SK-N-SH treated with all-trans-retinoic acid at 6 μM for 48 hours (cell line): Measurements from ENCODE around the gene SYDE1.

Experiments
- ATAC-seq: fragments of 200-7000 bp; cut with Tn5 transposase; 3 replicates; pipeline ENCODE4 v1.9.1; 2020; ENCODE audit warnings: mild to moderate bottlenecking, moderate library complexity
- ARNTL ChIP-seq: fragments of 450-650 bp; formaldehyde crosslinking; IDR thresholded peaks from 2 replicates; pipeline ENCODE4 v1.5.0; 2020; ENCODE audit warnings: low read depth, mild to moderate bottlenecking, moderate library complexity, borderline replicate concordance
- CSDC2 ChIP-seq: fragments of 250-450 bp; sonication (Bioruptor Pico); IDR thresholded peaks from 2 replicates; pipeline ENCODE4 v1.5.0; 2020; ENCODE audit warnings: mild to moderate bottlenecking, moderate library complexity
- ESRRG ChIP-seq: fragments of 250-450 bp; sonication (Bioruptor Pico); IDR thresholded peaks from 2 replicates; pipeline ENCODE4 v1.6.1; 2021; ENCODE audit warnings: mild to moderate bottlenecking
- GLIS3 ChIP-seq: fragments of 250-450 bp; sonication (Bioruptor Pico); IDR thresholded peaks from 2 replicates; pipeline ENCODE4 v1.5.0; 2020; ENCODE audit warnings: mild to moderate bottlenecking, moderate library complexity
- ISL1 ChIP-seq: fragments of 250-450 bp; sonication (Bioruptor Pico); IDR thresholded peaks from 2 replicates; pipeline ENCODE4 v2.1.2; 2022; ENCODE audit warnings: mild to moderate bottlenecking, moderate library complexity
- OSR1 ChIP-seq: fragments of 250-450 bp; sonication (Bioruptor Pico); IDR thresholded peaks from 2 replicates; pipeline ENCODE4 v1.8.0; 2022; ENCODE audit warnings: moderate library complexity, mild to moderate bottlenecking, inconsistent platforms
- PATZ1 ChIP-seq: fragments of 250-450 bp; sonication (Bioruptor Pico); IDR thresholded peaks from 2 replicates; pipeline ENCODE4 v1.8.0; 2020; ENCODE audit warnings: mild to moderate bottlenecking, moderate library complexity, borderline replicate concordance
- RARB ChIP-seq: fragments of 250-450 bp; sonication (Bioruptor Pico); IDR thresholded peaks from 2 replicates; pipeline ENCODE4 v1.8.0; 2021; ENCODE audit warnings: mild to moderate bottlenecking, moderate library complexity
- TCF4 ChIP-seq: fragments of 250-450 bp; sonication (Bioruptor Pico); IDR thresholded peaks from 2 replicates; pipeline ENCODE4 v1.8.0; 2021; ENCODE audit warnings: mild to moderate bottlenecking, moderate library complexity, borderline replicate concordance
- TOX ChIP-seq: fragments of 250-450 bp; sonication (Bioruptor Pico); IDR thresholded peaks from 2 replicates; pipeline ENCODE4 v1.8.0; 2021; ENCODE audit warnings: mild to moderate bottlenecking, moderate library complexity, borderline replicate concordance
- TSHZ2 ChIP-seq: fragments of 250-450 bp; sonication (Bioruptor Pico); IDR thresholded peaks from 2 replicates; pipeline ENCODE4 v1.5.0; 2020; ENCODE audit warnings: mild to moderate bottlenecking, moderate library complexity
- ZC3H10 ChIP-seq: fragments of 250-450 bp; sonication (Bioruptor Pico); IDR thresholded peaks from 2 replicates; pipeline ENCODE4 v1.5.1; 2021; ENCODE audit warnings: mild to moderate bottlenecking, moderate library complexity
- ZFP30 ChIP-seq: fragments of 450-650 bp; formaldehyde crosslinking; IDR thresholded peaks from 2 replicates; pipeline ENCODE4 v1.5.0; 2022; ENCODE audit warnings: mild to moderate bottlenecking, moderate library complexity
- ZNF565 ChIP-seq: fragments of 450-650 bp; formaldehyde crosslinking; conservative IDR thresholded peaks from 2 replicates; pipeline ENCODE4 v1.5.0; 2020; ENCODE audit warnings: low read depth, mild to moderate bottlenecking, moderate library complexity
- ZNF70 ChIP-seq: fragments of 450-650 bp; formaldehyde crosslinking; IDR thresholded peaks from 2 replicates; pipeline ENCODE4 v1.5.0; 2020; ENCODE audit warnings: mild to moderate bottlenecking, moderate library complexity
- TF ChIP-seq, protein P1 (sequence below): fragments of 250-450 bp; sonication (Bioruptor Pico); IDR thresholded peaks from 2 replicates; pipeline ENCODE4 v1.5.1; 2020; ENCODE audit warnings: low read depth, mild to moderate bottlenecking, moderate library complexity
- TF ChIP-seq, protein P2 (sequence below): fragments of 250-450 bp; sonication (Bioruptor Pico); IDR thresholded peaks from 2 replicates; pipeline ENCODE4 v1.5.1; 2021; ENCODE audit warnings: mild to moderate bottlenecking, moderate library complexity

SYDE1 gene

GRCh38 chr19:15118248-15118647 is 11.0 kb downstream of the SYDE1 start:
- ATAC-seq = no peak
- TF ChIP-seq ZNF70 (CRISPR knock-in tag) (no peak), ARNTL (CRISPR knock-in tag) (no peak), RARB (CRISPR knock-in tag) (no peak), OSR1 (CRISPR knock-in tag) (no peak), TCF4 (CRISPR knock-in tag) (no peak), ZC3H10 (CRISPR knock-in tag) (no peak), ESRRG (no peak), ISL1 (no peak), TSHZ2 (CRISPR knock-in tag) (no peak), GLIS3 (CRISPR knock-in tag) (no peak), TOX (CRISPR knock-in tag) (no peak), PATZ1 (CRISPR knock-in tag) (no peak), ZNF565 (CRISPR knock-in tag) (no peak), ZFP30 (CRISPR knock-in tag) (no peak)
- TF ChIP-seq, protein P1, sequence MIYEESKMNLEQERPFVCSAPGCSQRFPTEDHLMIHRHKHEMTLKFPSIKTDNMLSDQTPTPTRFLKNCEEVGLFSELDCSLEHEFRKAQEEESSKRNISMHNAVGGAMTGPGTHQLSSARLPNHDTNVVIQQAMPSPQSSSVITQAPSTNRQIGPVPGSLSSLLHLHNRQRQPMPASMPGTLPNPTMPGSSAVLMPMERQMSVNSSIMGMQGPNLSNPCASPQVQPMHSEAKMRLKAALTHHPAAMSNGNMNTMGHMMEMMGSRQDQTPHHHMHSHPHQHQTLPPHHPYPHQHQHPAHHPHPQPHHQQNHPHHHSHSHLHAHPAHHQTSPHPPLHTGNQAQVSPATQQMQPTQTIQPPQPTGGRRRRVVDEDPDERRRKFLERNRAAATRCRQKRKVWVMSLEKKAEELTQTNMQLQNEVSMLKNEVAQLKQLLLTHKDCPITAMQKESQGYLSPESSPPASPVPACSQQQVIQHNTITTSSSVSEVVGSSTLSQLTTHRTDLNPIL (CRISPR knock-in tag) = no peak

GRCh38 chr19:15118789-15119494 is 11.7 kb downstream of the SYDE1 start:
- no peak for ATAC-seq
- TF ChIP-seq, protein P2, sequence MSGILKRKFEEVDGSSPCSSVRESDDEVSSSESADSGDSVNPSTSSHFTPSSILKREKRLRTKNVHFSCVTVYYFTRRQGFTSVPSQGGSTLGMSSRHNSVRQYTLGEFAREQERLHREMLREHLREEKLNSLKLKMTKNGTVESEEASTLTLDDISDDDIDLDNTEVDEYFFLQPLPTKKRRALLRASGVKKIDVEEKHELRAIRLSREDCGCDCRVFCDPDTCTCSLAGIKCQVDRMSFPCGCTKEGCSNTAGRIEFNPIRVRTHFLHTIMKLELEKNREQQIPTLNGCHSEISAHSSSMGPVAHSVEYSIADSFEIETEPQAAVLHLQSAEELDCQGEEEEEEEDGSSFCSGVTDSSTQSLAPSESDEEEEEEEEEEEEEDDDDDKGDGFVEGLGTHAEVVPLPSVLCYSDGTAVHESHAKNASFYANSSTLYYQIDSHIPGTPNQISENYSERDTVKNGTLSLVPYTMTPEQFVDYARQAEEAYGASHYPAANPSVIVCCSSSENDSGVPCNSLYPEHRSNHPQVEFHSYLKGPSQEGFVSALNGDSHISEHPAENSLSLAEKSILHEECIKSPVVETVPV (CRISPR knock-in tag) = no peak
- TF ChIP-seq TSHZ2 (CRISPR knock-in tag) (no peak), OSR1 (CRISPR knock-in tag) (no peak), ISL1 (no peak), GLIS3 (CRISPR knock-in tag) (no peak), ZNF70 (CRISPR knock-in tag) (no peak), CSDC2 (CRISPR knock-in tag) (no peak), ZNF565 (CRISPR knock-in tag) (no peak), RARB (CRISPR knock-in tag) (no peak), PATZ1 (CRISPR knock-in tag) (no peak), ARNTL (CRISPR knock-in tag) (no peak)
